GM23338 (cell line): Measurements from ENCODE around the gene TOE1. TPM values are rescaled to one million over a fixed set of nuclear protein-coding genes. Genes with fewer than 3 reads are reported as not detected.

ENCODE experiments used
- ATAC-seq: fragments of 200-7000 bp; cut with Tn5 transposase; 3 replicates; pipeline ENCODE4 v1.9.1; 2020
- DNase-seq: peaks from one replicate; pipeline ENCODE4 v3.0.0-alpha.2; 2015; ENCODE audit warnings: low spot score
- H2AFZ ChIP-seq: fragments of 200-600 bp; sonication (generic); 2 replicates; pipeline ENCODE4 v1.8.0; 2016; ENCODE audit warnings: antibody characterized with exemption, mild to moderate bottlenecking, moderate library complexity
- H3F3A ChIP-seq: fragments of 200-600 bp; sonication (generic); replicated peaks from 2 replicates; pipeline ENCODE4 v1.8.0; 2017; ENCODE audit warnings: antibody characterized with exemption, mixed run types, low read depth
- H3K27ac ChIP-seq: fragments of 200-600 bp; sonication (generic); 2 replicates; pipeline ENCODE4 v1.6.1; 2016; ENCODE audit warnings: low read depth
- H3K27me3 ChIP-seq: fragments of 200-600 bp; sonication (generic); 2 replicates; pipeline ENCODE4 v1.8.0; 2016; ENCODE audit warnings: mild to moderate bottlenecking, mixed run types, moderate library complexity; ENCODE audit not compliant: insufficient read depth
- H3K36me3 ChIP-seq: fragments of 200-600 bp; sonication (generic); 2 replicates; pipeline ENCODE4 v1.8.0; 2016; ENCODE audit warnings: mild to moderate bottlenecking; ENCODE audit not compliant: insufficient read depth
- H3K4me1 ChIP-seq: fragments of 200-600 bp; sonication (generic); 2 replicates; pipeline ENCODE4 v1.8.0; 2016; ENCODE audit warnings: mild to moderate bottlenecking, moderate library complexity; ENCODE audit not compliant: insufficient read depth
- H3K4me2 ChIP-seq: fragments of 200-600 bp; sonication (generic); 2 replicates; pipeline ENCODE4 v1.7.1; 2017; ENCODE audit warnings: mixed run types
- H3K4me3 ChIP-seq: fragments of 200-600 bp; sonication (generic); 2 replicates; pipeline ENCODE4 v1.6.1; 2016; ENCODE audit warnings: mixed run types
- H3K79me2 ChIP-seq: fragments of 200-600 bp; sonication (generic); replicated peaks from 2 replicates; pipeline ENCODE4 v1.8.0; 2017; ENCODE audit warnings: mild to moderate bottlenecking; ENCODE audit not compliant: insufficient read depth
- H3K9me2 ChIP-seq: fragments of 200-600 bp; sonication (generic); 2 replicates; pipeline ENCODE4 v1.8.0; 2017; ENCODE audit not compliant: insufficient read depth
- H4K20me1 ChIP-seq: fragments of 200-600 bp; sonication (generic); replicated peaks from 2 replicates; pipeline ENCODE4 v1.8.0; 2017; ENCODE audit warnings: mild to moderate bottlenecking; ENCODE audit not compliant: insufficient read depth
- H3K27ac Mint-ChIP-seq: 2 replicates; pipeline ENCODE4 v1.8.0; 2020; ENCODE audit warnings: inconsistent platforms, mild to moderate bottlenecking, moderate library complexity, mixed read lengths
- H3K27me3 Mint-ChIP-seq: 3 replicates; pipeline ENCODE4 v1.8.0; 2022; ENCODE audit warnings: low read depth, mild to moderate bottlenecking, moderate library complexity, mixed read lengths, inconsistent platforms; ENCODE audit not compliant: insufficient read depth, poor library complexity
- H3K36me3 Mint-ChIP-seq: 3 replicates; pipeline ENCODE4 v1.8.0; 2021; ENCODE audit warnings: low read depth, mild to moderate bottlenecking, inconsistent platforms, moderate library complexity, mixed read lengths
- H3K4me1 Mint-ChIP-seq: 3 replicates; pipeline ENCODE4 v1.8.0; 2020; ENCODE audit warnings: mild to moderate bottlenecking, inconsistent platforms, mixed read lengths
- H3K4me3 Mint-ChIP-seq: 3 replicates; pipeline ENCODE4 v1.8.0; 2021; ENCODE audit warnings: moderate library complexity, mild to moderate bottlenecking, inconsistent platforms, mixed read lengths
- H3K9me3 Mint-ChIP-seq: 3 replicates; pipeline ENCODE4 v1.8.0; 2020; ENCODE audit warnings: moderate library complexity, mild to moderate bottlenecking, inconsistent platforms, mixed read lengths
- JUNB ChIP-seq: IDR thresholded peaks from one replicate; pipeline ENCODE4 v1.6.1; 2016; ENCODE audit warnings: antibody characterized with exemption; ENCODE audit not compliant: unreplicated experiment
- NANOG ChIP-seq: IDR thresholded peaks from 2 replicates; pipeline ENCODE4 v1.6.1; 2016; ENCODE audit warnings: antibody characterized with exemption, borderline replicate concordance
- STAT1 ChIP-seq: IDR thresholded peaks from one replicate; pipeline ENCODE4 v1.6.1; 2016; ENCODE audit warnings: antibody characterized with exemption; ENCODE audit not compliant: unreplicated experiment
- polyA plus RNA-seq: library from polyadenylated mRNA; unstranded; fragments of >200 nt; fragmentation: Nextera tagmentation; extraction: Ambion mirVana; gene quantifications from 2 replicates; pipeline ENCODE4 v1.2.1, GENCODE V29; 2016
- total RNA-seq: library from RNA; depleted of rRNA; stranded (reverse); fragments of >200 nt; shearing (Covaris generic); gene quantifications from 2 replicates; pipeline ENCODE4 v1.2.3, GENCODE V29; 2014
- TF ChIP-seq, protein P1 (sequence below): IDR thresholded peaks from one replicate; pipeline ENCODE4 v1.6.1; 2018; ENCODE audit warnings: antibody characterized with exemption; ENCODE audit not compliant: unreplicated experiment
- TF ChIP-seq, protein P2 (sequence below), 2 experiments: fragments of 200-600 bp in 1 of 2; sonication (generic) in 1 of 2; conservative IDR thresholded peaks; 2 replicates each; pipeline versions ENCODE4 v1.5.1 to v1.6.1; 2016 to 2017; ENCODE audit warnings: antibody characterized with exemption in 2 of 2, low read depth in 2 of 2, mild to moderate bottlenecking in 2 of 2, moderate library complexity in 1 of 2

TOE1 gene
- total and polyA plus RNA-seq, 2 experiments from 2014 or later: 9.1 to 18.4 TPM

DNA sequence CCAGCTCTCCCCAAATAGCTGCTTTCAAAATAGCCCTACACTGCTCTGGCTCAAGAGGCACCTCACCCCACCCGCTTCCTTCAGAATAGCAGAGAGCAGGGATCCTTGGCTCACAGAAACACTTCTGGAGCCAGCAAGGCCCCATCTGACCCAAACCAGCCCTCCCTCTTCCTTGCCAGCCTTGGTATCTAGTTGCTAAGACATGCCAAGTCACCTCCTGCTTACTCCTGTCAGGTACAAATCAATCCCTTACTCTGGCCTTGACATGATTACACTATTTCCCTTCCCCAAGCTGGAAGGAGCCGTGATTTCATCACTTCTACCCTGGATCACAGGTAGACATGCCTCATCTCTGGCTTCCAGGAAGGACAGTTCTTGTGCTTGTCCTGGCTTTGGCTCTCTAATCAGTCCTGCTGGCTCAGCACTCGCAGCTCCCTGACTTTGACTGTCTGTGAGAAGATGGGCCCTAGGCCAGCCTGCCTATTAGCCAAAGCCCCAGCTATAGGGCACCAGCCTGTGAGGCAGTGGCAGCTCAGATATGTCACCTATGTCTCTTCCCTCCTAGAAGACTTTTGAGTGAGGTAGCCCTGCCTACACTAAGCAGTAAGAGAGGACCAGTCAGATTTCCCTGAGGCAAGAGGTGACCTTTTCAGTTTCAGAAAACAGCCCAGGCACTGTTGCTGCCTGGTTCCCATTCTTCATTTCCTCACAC is 9.2 kb downstream of the TOE1 start:
- Mint-ChIP-seq H3K27ac (no peak overlapping the region; the same call in 1 of the 2 replicates), H3K27me3 (peaks cover 2% of the 10 kb centered on the region), H3K36me3 (peaks cover 19% of the 10 kb centered on the region), H3K4me1 (no peaks in the 10 kb centered on the region), H3K9me3 (no peaks in the 10 kb centered on the region), H3K4me3 (no peak overlapping the region)
- no peaks in the 10 kb centered on the region for H3K27me3 ChIP-seq
- H3K4me1 ChIP-seq: no peaks in the 10 kb centered on the region
- no peaks in the 10 kb centered on the region for H3K9me2 ChIP-seq
- H4K20me1 ChIP-seq: no peaks in the 10 kb centered on the region; the same call in none of the 2 replicates
- H2AFZ ChIP-seq: no peak overlapping the region
- TF ChIP-seq, protein P1, sequence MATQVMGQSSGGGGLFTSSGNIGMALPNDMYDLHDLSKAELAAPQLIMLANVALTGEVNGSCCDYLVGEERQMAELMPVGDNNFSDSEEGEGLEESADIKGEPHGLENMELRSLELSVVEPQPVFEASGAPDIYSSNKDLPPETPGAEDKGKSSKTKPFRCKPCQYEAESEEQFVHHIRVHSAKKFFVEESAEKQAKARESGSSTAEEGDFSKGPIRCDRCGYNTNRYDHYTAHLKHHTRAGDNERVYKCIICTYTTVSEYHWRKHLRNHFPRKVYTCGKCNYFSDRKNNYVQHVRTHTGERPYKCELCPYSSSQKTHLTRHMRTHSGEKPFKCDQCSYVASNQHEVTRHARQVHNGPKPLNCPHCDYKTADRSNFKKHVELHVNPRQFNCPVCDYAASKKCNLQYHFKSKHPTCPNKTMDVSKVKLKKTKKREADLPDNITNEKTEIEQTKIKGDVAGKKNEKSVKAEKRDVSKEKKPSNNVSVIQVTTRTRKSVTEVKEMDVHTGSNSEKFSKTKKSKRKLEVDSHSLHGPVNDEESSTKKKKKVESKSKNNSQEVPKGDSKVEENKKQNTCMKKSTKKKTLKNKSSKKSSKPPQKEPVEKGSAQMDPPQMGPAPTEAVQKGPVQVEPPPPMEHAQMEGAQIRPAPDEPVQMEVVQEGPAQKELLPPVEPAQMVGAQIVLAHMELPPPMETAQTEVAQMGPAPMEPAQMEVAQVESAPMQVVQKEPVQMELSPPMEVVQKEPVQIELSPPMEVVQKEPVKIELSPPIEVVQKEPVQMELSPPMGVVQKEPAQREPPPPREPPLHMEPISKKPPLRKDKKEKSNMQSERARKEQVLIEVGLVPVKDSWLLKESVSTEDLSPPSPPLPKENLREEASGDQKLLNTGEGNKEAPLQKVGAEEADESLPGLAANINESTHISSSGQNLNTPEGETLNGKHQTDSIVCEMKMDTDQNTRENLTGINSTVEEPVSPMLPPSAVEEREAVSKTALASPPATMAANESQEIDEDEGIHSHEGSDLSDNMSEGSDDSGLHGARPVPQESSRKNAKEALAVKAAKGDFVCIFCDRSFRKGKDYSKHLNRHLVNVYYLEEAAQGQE: no peak
- TF ChIP-seq STAT1: no peak
- no peak overlapping the region for H3K4me2 ChIP-seq
- no peak overlapping the region for H3K27ac ChIP-seq
- H3K79me2 ChIP-seq: no peaks in the 10 kb centered on the region
- ATAC-seq (no peak; the same call in 2 of the 3 replicates), DNase-seq (no peak)
- no peak overlapping the region for H3K4me3 ChIP-seq
- H3F3A ChIP-seq: no peaks in the 10 kb centered on the region
- peaks cover 3% of the 10 kb centered on the region; the same call in 1 of the 2 replicates for H3K36me3 ChIP-seq

DNA sequence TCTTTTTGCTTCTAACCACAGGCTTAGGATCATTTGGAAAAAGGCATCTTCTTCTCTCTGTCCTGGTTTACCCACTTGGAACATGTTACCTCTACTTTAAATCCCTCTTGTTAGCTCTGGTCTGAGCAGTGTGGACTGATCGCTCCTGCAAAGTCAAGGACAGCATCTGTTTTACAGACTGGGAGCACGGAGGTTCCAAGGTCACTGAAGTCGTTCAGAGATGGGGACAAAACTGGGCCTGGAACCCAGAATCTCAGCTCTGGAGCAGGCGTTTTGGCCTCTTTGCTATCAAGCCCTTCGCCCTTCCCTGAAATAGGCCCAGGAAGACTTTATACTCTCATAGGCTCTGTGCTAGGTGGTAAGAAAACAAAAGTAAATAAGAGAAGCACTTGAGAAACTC is 11.5 kb downstream of the TOE1 start:
- no peak for DNase-seq
- Histone ChIP-seq H3K27ac (no peak overlapping the region), H3F3A (no peaks in the 10 kb centered on the region), H4K20me1 (no peaks in the 10 kb centered on the region; the same call in none of the 2 replicates), H3K4me2 (no peak overlapping the region), H3K9me2 (no peaks in the 10 kb centered on the region), H2AFZ (no peak overlapping the region), H3K27me3 (no peaks in the 10 kb centered on the region), H3K4me3 (no peak overlapping the region), H3K4me1 (no peaks in the 10 kb centered on the region), H3K79me2 (no peaks in the 10 kb centered on the region), H3K36me3 (no peaks in the 10 kb centered on the region)
- Mint-ChIP-seq H3K9me3 (no peaks in the 10 kb centered on the region), H3K4me3 (no peak overlapping the region), H3K36me3 (no peaks in the 10 kb centered on the region), H3K27ac (no peak overlapping the region), H3K27me3 (peaks cover 2% of the 10 kb centered on the region), H3K4me1 (peaks cover 3% of the 10 kb centered on the region; the same call in 1 of the 3 replicates)
- ATAC-seq: no peak
- no peak for TF ChIP-seq NANOG
- TF ChIP-seq JUNB: no peak
- TF ChIP-seq, protein P1: no peak
- TF ChIP-seq, protein P2, sequence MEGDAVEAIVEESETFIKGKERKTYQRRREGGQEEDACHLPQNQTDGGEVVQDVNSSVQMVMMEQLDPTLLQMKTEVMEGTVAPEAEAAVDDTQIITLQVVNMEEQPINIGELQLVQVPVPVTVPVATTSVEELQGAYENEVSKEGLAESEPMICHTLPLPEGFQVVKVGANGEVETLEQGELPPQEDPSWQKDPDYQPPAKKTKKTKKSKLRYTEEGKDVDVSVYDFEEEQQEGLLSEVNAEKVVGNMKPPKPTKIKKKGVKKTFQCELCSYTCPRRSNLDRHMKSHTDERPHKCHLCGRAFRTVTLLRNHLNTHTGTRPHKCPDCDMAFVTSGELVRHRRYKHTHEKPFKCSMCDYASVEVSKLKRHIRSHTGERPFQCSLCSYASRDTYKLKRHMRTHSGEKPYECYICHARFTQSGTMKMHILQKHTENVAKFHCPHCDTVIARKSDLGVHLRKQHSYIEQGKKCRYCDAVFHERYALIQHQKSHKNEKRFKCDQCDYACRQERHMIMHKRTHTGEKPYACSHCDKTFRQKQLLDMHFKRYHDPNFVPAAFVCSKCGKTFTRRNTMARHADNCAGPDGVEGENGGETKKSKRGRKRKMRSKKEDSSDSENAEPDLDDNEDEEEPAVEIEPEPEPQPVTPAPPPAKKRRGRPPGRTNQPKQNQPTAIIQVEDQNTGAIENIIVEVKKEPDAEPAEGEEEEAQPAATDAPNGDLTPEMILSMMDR (conservative IDR thresholded peaks at IDR 0.05; ENCODE audit: low read depth in 2 of 2): no peak
- TF ChIP-seq STAT1: no peak
